Stimulated activated CD8-positive, alpha-beta memory T cell treated with anti-CD3 and anti-CD28 coated beads, Interleukin-12 subunit alpha, Interleukin-12 subunit beta, amount 100 ng/mL, for 24 hours (primary cell): ENCODE results near the gene PDE9A.
"Not testable (repeated sequence)": the region's sequence is repeated elsewhere in the genome, so short reads cannot be mapped to it uniquely, and the experiment has no call there.

ENCODE experiments used
- DNase-seq: peaks from one replicate; pipeline ENCODE4 v3.0.0-alpha.2; 2020; ENCODE audit errors: extremely low read depth

The PDE9A gene

GRCh38 chr21:42708107-42708506 lies 54.7 kb downstream of the PDE9A start:
- no peak for DNase-seq

GRCh38 chr21:42708916-42709315 lies 55.5 kb downstream of the PDE9A start:
- DNase-seq: not testable (repeated sequence)

GRCh38 chr21:42711667-42712066 lies 58.2 kb downstream of the PDE9A start:
- DNase-seq: no peak

GRCh38 chr21:42715427-42715826 lies 62.0 kb downstream of the PDE9A start:
- not testable (repeated sequence) for DNase-seq

GRCh38 chr21:42716074-42716473 lies 62.7 kb downstream of the PDE9A start:
- no peak for DNase-seq

GRCh38 chr21:42720484-42720883 lies 67.1 kb downstream of the PDE9A start:
- DNase-seq: not testable (repeated sequence)

- no peak for DNase-seq
These were observed 68.0 kb downstream of the PDE9A start for GRCh38 chr21:42721341-42721824.

- no peak for DNase-seq
These were observed 68.7 kb downstream of the PDE9A start for GRCh38 chr21:42722153-42722552.

- DNase-seq: no peak
These were observed 69.5 kb downstream of the PDE9A start for GRCh38 chr21:42722808-42723473.

- no peak for DNase-seq
These were observed 71.0 kb downstream of the PDE9A start for GRCh38 chr21:42724226-42724920.

- DNase-seq: no peak
These were observed 72.1 kb downstream of the PDE9A start for GRCh38 chr21:42725416-42725930.

- no peak for DNase-seq
These were observed 78.0 kb downstream of the PDE9A start for GRCh38 chr21:42731264-42732032.

GRCh38 chr21:42732033-42732410 lies 78.6 kb downstream of the PDE9A start:
- no peak for DNase-seq

- DNase-seq: no peak
These were observed 79.7 kb downstream of the PDE9A start for GRCh38 chr21:42733037-42733627.

GRCh38 chr21:42733874-42734273 lies 80.5 kb downstream of the PDE9A start:
- no peak for DNase-seq

GRCh38 chr21:42734323-42734971 lies 81.0 kb downstream of the PDE9A start:
- no peak for DNase-seq

GRCh38 chr21:42735061-42735460 lies 81.6 kb downstream of the PDE9A start:
- no peak for DNase-seq

- no peak for DNase-seq
These were observed 82.5 kb downstream of the PDE9A start for GRCh38 chr21:42735944-42736343.

GRCh38 chr21:42736646-42737350 lies 83.4 kb downstream of the PDE9A start:
- no peak for DNase-seq

- no peak for DNase-seq
These were observed 84.7 kb downstream of the PDE9A start for GRCh38 chr21:42737951-42738590.
